T-helper 1 cell treated with Interleukin-12 subunit alpha and Interleukin-12 subunit beta and Interleukin-4 antibody, amounts not matched to agents 30 μg/mL and 1 μg/mL, for 36 hours (primary cell): ENCODE results near the gene PRKD1.

Experiments
- H3K27ac Mint-ChIP-seq: one replicate; pipeline ENCODE4 v1.8.0; 2021; ENCODE audit warnings: mild to moderate bottlenecking, mixed read lengths
- H3K27me3 Mint-ChIP-seq: one replicate; pipeline ENCODE4 v1.8.0; 2021; ENCODE audit warnings: low read depth, mixed read lengths
- H3K36me3 Mint-ChIP-seq: one replicate; pipeline ENCODE4 v1.8.0; 2021; ENCODE audit warnings: low read depth, mixed read lengths
- H3K4me1 Mint-ChIP-seq: one replicate; pipeline ENCODE4 v1.8.0; 2021; ENCODE audit warnings: low read depth, mixed read lengths
- H3K4me3 Mint-ChIP-seq: one replicate; pipeline ENCODE4 v1.8.0; 2021; ENCODE audit warnings: mild to moderate bottlenecking, moderate library complexity, mixed read lengths
- H3K9me3 Mint-ChIP-seq: one replicate; pipeline ENCODE4 v1.8.0; 2021; ENCODE audit warnings: mixed read lengths

PRKD1 gene

GRCh38 chr14:29918981-29919380, 8.7 kb downstream of the PRKD1 start:
- H3K27me3 Mint-ChIP-seq = no peaks in the 10 kb centered on the region
- no peak overlapping the region for H3K27ac Mint-ChIP-seq
- H3K9me3 Mint-ChIP-seq = no peaks in the 10 kb centered on the region
- no peaks in the 10 kb centered on the region for H3K4me1 Mint-ChIP-seq
- H3K4me3 Mint-ChIP-seq = no peak overlapping the region
- no peaks in the 10 kb centered on the region for H3K36me3 Mint-ChIP-seq

- H3K9me3 Mint-ChIP-seq = peaks cover 9% of the 10 kb centered on the region
- H3K4me1 Mint-ChIP-seq = no peaks in the 10 kb centered on the region
- no peak overlapping the region for H3K27ac Mint-ChIP-seq
- H3K36me3 Mint-ChIP-seq = no peaks in the 10 kb centered on the region
- H3K4me3 Mint-ChIP-seq = no peak overlapping the region
- H3K27me3 Mint-ChIP-seq = no peaks in the 10 kb centered on the region
Observed at GRCh38 chr14:29913566-29913965, 14.1 kb downstream of the PRKD1 start.

- no peak overlapping the region for H3K4me3 Mint-ChIP-seq
- H3K36me3 Mint-ChIP-seq = no peaks in the 10 kb centered on the region
- H3K4me1 Mint-ChIP-seq = no peaks in the 10 kb centered on the region
- H3K9me3 Mint-ChIP-seq = peaks cover 15% of the 10 kb centered on the region
- H3K27me3 Mint-ChIP-seq = no peaks in the 10 kb centered on the region
- H3K27ac Mint-ChIP-seq = no peak overlapping the region
Observed at GRCh38 chr14:29911810-29912209, 15.8 kb downstream of the PRKD1 start.

- no peak overlapping the region for H3K27ac Mint-ChIP-seq
Observed at GRCh38 chr14:29908652-29909577, 18.7 kb downstream of the PRKD1 start.

GRCh38 chr14:29906256-29906870, 21.3 kb downstream of the PRKD1 start:
- Mint-ChIP-seq H3K36me3 (no peaks in the 10 kb centered on the region), H3K9me3 (peaks cover 7% of the 10 kb centered on the region), H3K4me1 (no peaks in the 10 kb centered on the region), H3K4me3 (no peak overlapping the region), H3K27me3 (no peaks in the 10 kb centered on the region), H3K27ac (no peak overlapping the region)

More at GRCh38 chr14:29908652-29909577, 18.7 kb downstream of the PRKD1 start:
- H3K9me3 Mint-ChIP-seq = peaks cover 15% of the 10 kb centered on the region
- H3K36me3 Mint-ChIP-seq = no peaks in the 10 kb centered on the region
- no peaks in the 10 kb centered on the region for H3K4me1 Mint-ChIP-seq
- H3K4me3 Mint-ChIP-seq = no peak overlapping the region
- H3K27me3 Mint-ChIP-seq = no peaks in the 10 kb centered on the region

- Mint-ChIP-seq H3K9me3 (peaks cover 11% of the 10 kb centered on the region), H3K27ac (no peak overlapping the region), H3K36me3 (no peaks in the 10 kb centered on the region), H3K4me3 (no peak overlapping the region), H3K27me3 (no peaks in the 10 kb centered on the region), H3K4me1 (no peaks in the 10 kb centered on the region)
Observed at GRCh38 chr14:29905543-29905942, 22.1 kb downstream of the PRKD1 start.

GRCh38 chr14:29900609-29901350, 26.9 kb downstream of the PRKD1 start:
- Mint-ChIP-seq H3K27ac (no peak overlapping the region), H3K27me3 (no peaks in the 10 kb centered on the region), H3K4me3 (no peak overlapping the region), H3K4me1 (no peaks in the 10 kb centered on the region), H3K9me3 (peaks cover 10% of the 10 kb centered on the region), H3K36me3 (no peaks in the 10 kb centered on the region)

- no peak overlapping the region for H3K27ac Mint-ChIP-seq
- no peak overlapping the region for H3K4me3 Mint-ChIP-seq
- no peaks in the 10 kb centered on the region for H3K4me1 Mint-ChIP-seq
- peaks cover 14% of the 10 kb centered on the region for H3K9me3 Mint-ChIP-seq
- no peaks in the 10 kb centered on the region for H3K27me3 Mint-ChIP-seq
- no peaks in the 10 kb centered on the region for H3K36me3 Mint-ChIP-seq
Observed at GRCh38 chr14:29898470-29898869, 29.2 kb downstream of the PRKD1 start.

- Mint-ChIP-seq H3K27me3 (no peaks in the 10 kb centered on the region), H3K9me3 (peaks cover 14% of the 10 kb centered on the region), H3K36me3 (no peaks in the 10 kb centered on the region), H3K4me1 (no peaks in the 10 kb centered on the region), H3K4me3 (no peak overlapping the region), H3K27ac (no peak overlapping the region)
Observed at GRCh38 chr14:29897181-29897580, 30.5 kb downstream of the PRKD1 start.

GRCh38 chr14:29896354-29896821, 31.3 kb downstream of the PRKD1 start:
- Mint-ChIP-seq H3K36me3 (no peaks in the 10 kb centered on the region), H3K27ac (no peak overlapping the region), H3K4me3 (no peak overlapping the region), H3K4me1 (no peaks in the 10 kb centered on the region), H3K9me3 (peaks cover 14% of the 10 kb centered on the region), H3K27me3 (no peaks in the 10 kb centered on the region)

GRCh38 chr14:29895591-29896083, 32.0 kb downstream of the PRKD1 start:
- H3K27ac Mint-ChIP-seq = no peak overlapping the region
- no peaks in the 10 kb centered on the region for H3K4me1 Mint-ChIP-seq
- H3K9me3 Mint-ChIP-seq = peaks cover 10% of the 10 kb centered on the region
- H3K27me3 Mint-ChIP-seq = no peaks in the 10 kb centered on the region
- H3K36me3 Mint-ChIP-seq = no peaks in the 10 kb centered on the region
- no peak overlapping the region for H3K4me3 Mint-ChIP-seq

GRCh38 chr14:29893989-29894388, 33.7 kb downstream of the PRKD1 start:
- Mint-ChIP-seq H3K4me1 (no peaks in the 10 kb centered on the region), H3K36me3 (no peaks in the 10 kb centered on the region), H3K9me3 (peaks cover 4% of the 10 kb centered on the region), H3K27me3 (no peaks in the 10 kb centered on the region), H3K4me3 (no peak overlapping the region), H3K27ac (no peak overlapping the region)

GRCh38 chr14:29892327-29892726, 35.3 kb downstream of the PRKD1 start:
- H3K36me3 Mint-ChIP-seq = no peaks in the 10 kb centered on the region
- H3K4me1 Mint-ChIP-seq = no peaks in the 10 kb centered on the region
- no peak overlapping the region for H3K27ac Mint-ChIP-seq
- no peaks in the 10 kb centered on the region for H3K27me3 Mint-ChIP-seq
- peaks cover 4% of the 10 kb centered on the region for H3K9me3 Mint-ChIP-seq
- H3K4me3 Mint-ChIP-seq = no peak overlapping the region

GRCh38 chr14:29885988-29886387, 41.7 kb downstream of the PRKD1 start:
- no peak overlapping the region for H3K27ac Mint-ChIP-seq
- H3K27me3 Mint-ChIP-seq = no peaks in the 10 kb centered on the region
- no peaks in the 10 kb centered on the region for H3K36me3 Mint-ChIP-seq
- peaks cover 21% of the 10 kb centered on the region for H3K9me3 Mint-ChIP-seq
- H3K4me1 Mint-ChIP-seq = no peaks in the 10 kb centered on the region
- no peak overlapping the region for H3K4me3 Mint-ChIP-seq
